SK-N-SH (cell line): ENCODE data around the gene SOWAHA. TPM values are rescaled to one million over a fixed set of nuclear protein-coding genes. Genes with fewer than 3 reads are reported as not detected.
A peak's percentile ranks its signal among the peaks of the same experiment; 100 is the strongest.

Experiments
- CTCF ChIA-PET: fragments of 300-600, 350-600 bp; formaldehyde crosslinking; extraction: SDS; loops from one replicate; lab custom pipeline; 2021; lab: Yijun Ruan, JAX
- POLR2A ChIA-PET: fragments of 350-600 bp; sonication (Branson Sonifier 250); formaldehyde crosslinking; extraction: SDS; loops from one replicate; lab custom pipeline; 2020; ENCODE audit warnings: antibody characterized with exemption, inconsistent platforms; lab: Yijun Ruan, JAX
- DNase-seq: peaks from one replicate; pipeline ENCODE4 v3.0.0; 2012
- H2AFZ ChIP-seq: fragments of 200-600 bp; sonication (generic); 2 replicates; pipeline ENCODE4 v1.8.1; 2016; ENCODE audit warnings: antibody characterized with exemption, mild to moderate bottlenecking, low read depth
- H3F3A ChIP-seq: fragments of 200-600 bp; sonication (generic); replicated peaks from 2 replicates; pipeline ENCODE3; 2016; ENCODE audit warnings: antibody characterized with exemption, mild to moderate bottlenecking; ENCODE audit not compliant: insufficient read depth
- H3K27ac ChIP-seq, 2 experiments: fragments of 200-500 bp in 1 of 2; fragments of 200-600 bp in 1 of 2; sonication (Bioruptor generic) in 1 of 2; sonication (generic), shearing (Covaris generic) in 1 of 2; 2 replicates each; pipeline versions ENCODE4 v1.5.1 to v1.6.1; 2014 to 2016; ENCODE audit warnings: low read depth in 2 of 2, inconsistent platforms in 1 of 2, low read length in 1 of 2, mild to moderate bottlenecking in 1 of 2, mixed read lengths in 1 of 2
- H3K27me3 ChIP-seq: fragments of 200-600 bp; sonication (generic), shearing (Covaris generic); 2 replicates; pipeline ENCODE4 v1.6.1; 2016; ENCODE audit warnings: mixed run types; ENCODE audit not compliant: insufficient read depth
- H3K36me3 ChIP-seq, 2 experiments: fragments of 200-500 bp in 1 of 2; fragments of 200-600 bp in 1 of 2; sonication (Bioruptor generic) in 1 of 2; sonication (generic) in 1 of 2; replicated peaks in 1 of 2; 2 replicates each; pipeline versions ENCODE3 to v1.5.1; 2014 to 2016; ENCODE audit warnings: low read length in 1 of 2, mild to moderate bottlenecking in 1 of 2; ENCODE audit not compliant: insufficient read depth in 2 of 2, control insufficient read depth in 1 of 2
- H3K4me1 ChIP-seq, 2 experiments: fragments of 200-500 bp in 1 of 2; fragments of 200-600 bp in 1 of 2; sonication (Bioruptor generic) in 1 of 2; sonication (generic), shearing (Covaris generic) in 1 of 2; 2 replicates each; pipeline versions ENCODE4 v1.5.1 to v1.6.1; 2014 to 2016; ENCODE audit warnings: low read depth in 1 of 2, low read length in 1 of 2, mixed run types in 1 of 2; ENCODE audit not compliant: insufficient read depth in 2 of 2, control insufficient read depth in 1 of 2
- H3K4me2 ChIP-seq: fragments of 200-600 bp; sonication (generic), shearing (Covaris generic); 2 replicates; pipeline ENCODE4 v1.6.1; 2017; ENCODE audit warnings: mixed run types
- H3K4me3 ChIP-seq, 2 experiments: fragments of 200-500 bp in 1 of 2; fragments of 200-600 bp in 1 of 2; sonication (Bioruptor generic) in 1 of 2; sonication (generic), shearing (Covaris generic) in 1 of 2; 2 replicates each; pipeline versions ENCODE4 v1.5.1 to v1.8.1; 2014 to 2016; ENCODE audit warnings: low read depth in 2 of 2, inconsistent platforms in 1 of 2, low read length in 1 of 2, mild to moderate bottlenecking in 1 of 2, mixed read lengths in 1 of 2, moderate library complexity in 1 of 2
- H3K79me2 ChIP-seq: fragments of 200-600 bp; sonication (generic); 2 replicates; pipeline ENCODE4 v1.8.1; 2017; ENCODE audit warnings: mild to moderate bottlenecking; ENCODE audit not compliant: insufficient read depth
- H3K9ac ChIP-seq: fragments of 200-600 bp; sonication (generic); 2 replicates; pipeline ENCODE4 v1.6.1; 2017; ENCODE audit warnings: mixed run types
- H3K9me2 ChIP-seq: fragments of 200-600 bp; sonication (generic); 2 replicates; pipeline ENCODE4 v1.6.1; 2017; ENCODE audit warnings: mixed run types
- H3K9me3 ChIP-seq: fragments of 200-600 bp; sonication (generic); 2 replicates; pipeline ENCODE4 v1.6.1; 2017; ENCODE audit warnings: mixed run types, mild to moderate bottlenecking, moderate library complexity
- H4K20me1 ChIP-seq: fragments of 200-600 bp; sonication (generic); 2 replicates; pipeline ENCODE4 v1.6.1; 2017; ENCODE audit warnings: mild to moderate bottlenecking, mixed run types; ENCODE audit not compliant: insufficient read depth
- CHD2 ChIP-seq: fragments of 150-350 bp; IDR thresholded peaks from 2 replicates; pipeline ENCODE4 v1.6.1; 2018; ENCODE audit warnings: low read length; ENCODE audit not compliant: partially characterized antibody
- EP300 ChIP-seq, 2 experiments: IDR thresholded peaks; 2 replicates each; pipeline versions ENCODE4 v1.4.0 to v1.6.1; 2012; ENCODE audit warnings: borderline replicate concordance in 1 of 2, low read depth in 1 of 2, low read length in 1 of 2
- EZH2phosphoT487 ChIP-seq: fragments of 200-600 bp; sonication (generic); IDR thresholded peaks from 2 replicates; pipeline ENCODE4 v1.6.1; 2017; ENCODE audit warnings: low read depth, mixed run types, mild to moderate bottlenecking, antibody characterized with exemption, moderate library complexity, borderline replicate concordance
- MXI1 ChIP-seq: IDR thresholded peaks from 2 replicates; pipeline ENCODE4 v1.6.1; 2012; ENCODE audit warnings: mild to moderate bottlenecking, low read depth, low read length, improper control_type of control experiment
- PBX3 ChIP-seq: IDR thresholded peaks from 2 replicates; pipeline ENCODE4; 2012
- POLR2AphosphoS5 ChIP-seq: IDR thresholded peaks from 2 replicates; pipeline ENCODE4 v1.6.1; 2012; ENCODE audit warnings: low read depth, low read length
- RAD21 ChIP-seq: IDR thresholded peaks from 2 replicates; pipeline ENCODE4 v1.6.1; 2012; ENCODE audit warnings: mild to moderate bottlenecking, low read length
- REST ChIP-seq: IDR thresholded peaks from 2 replicates; pipeline ENCODE4 v1.6.1; 2012; ENCODE audit warnings: mild to moderate bottlenecking, low read depth, low read length, moderate library complexity
- RFX5 ChIP-seq: IDR thresholded peaks from 2 replicates; pipeline ENCODE4 v1.6.1; 2012; ENCODE audit warnings: mild to moderate bottlenecking, improper control_type of control experiment, low read length
- YY1 ChIP-seq: IDR thresholded peaks from 2 replicates; pipeline ENCODE4 v1.4.0; 2012; ENCODE audit warnings: low read depth, mild to moderate bottlenecking
- ZBTB33 ChIP-seq: IDR thresholded peaks from 2 replicates; pipeline ENCODE4 v1.4.0; 2012; ENCODE audit warnings: low read depth, borderline replicate concordance
- WGBS: methylation state at CpG from one replicate; pipeline ENCODE4 v1.1.6; 2017; ENCODE audit warnings: low lambda C conversion rate; 5-methylcytosine and 5-hydroxymethylcytosine counted together
- polyA plus RNA-seq, 3 experiments: library from polyadenylated mRNA; depleted of rRNA; stranded (reverse); fragments of >200 nt; gene quantifications; 2 replicates each; pipeline ENCODE4 v1.2.3, GENCODE V29; 2012
- TF ChIP-seq, protein P1 (sequence below): IDR thresholded peaks from 2 replicates; pipeline ENCODE4 v1.4.0; 2012; ENCODE audit warnings: low read depth

SOWAHA gene
- polyA plus RNA-seq, 1 of the 3 experiments (the other 2 are of a cell fraction), result 0.30 TPM

DNA sequence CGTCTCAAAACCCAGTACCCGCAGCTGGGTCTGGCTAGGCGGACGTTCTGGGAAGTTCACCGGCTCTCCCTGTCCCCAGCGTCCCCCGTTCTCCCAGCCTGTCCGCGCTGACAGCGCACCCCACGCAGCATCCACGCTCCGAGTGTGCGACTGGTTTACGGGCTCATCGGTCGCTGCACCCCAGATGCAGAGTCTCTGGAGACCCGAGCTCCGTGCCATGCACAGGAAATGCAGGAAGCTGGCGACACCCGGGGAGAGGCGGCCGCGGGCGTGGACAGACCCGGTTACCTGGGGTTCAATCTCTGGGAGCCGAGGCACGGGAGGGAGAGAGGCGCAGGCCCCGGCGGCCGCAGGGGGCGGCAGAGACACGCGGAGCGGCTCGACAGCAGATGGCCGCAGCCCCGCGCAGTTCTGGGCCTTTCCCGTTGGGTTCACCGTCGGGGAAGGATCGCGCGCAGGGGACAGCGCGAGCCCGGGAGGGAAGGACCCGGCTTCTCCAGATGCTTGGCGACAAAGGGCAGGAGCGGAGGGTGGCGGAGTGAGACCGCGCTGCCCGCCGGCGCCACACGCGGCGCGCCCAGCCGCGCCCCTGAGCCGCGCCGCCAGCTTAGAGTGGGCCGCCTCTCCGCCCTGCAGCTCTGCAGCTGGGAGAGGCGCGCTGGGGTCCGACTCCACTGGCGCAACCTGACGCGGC is 16.8 kb downstream of the SOWAHA start (continued):
- no peak for TF ChIP-seq REST
- TF ChIP-seq MXI1, result peak; percentile 44
- no peak for TF ChIP-seq RFX5
- TF ChIP-seq ZBTB33, result no peak

- Histone ChIP-seq H4K20me1 (no peaks in the 10 kb centered on the region), H3K4me1 (peaks cover 0 to 5% of the 10 kb centered on the region in 2 experiments; a peak in 1 of 4 replicates), H2AFZ (peak within 1 kb of the TSS; percentile 86), H3F3A (no peaks in the 10 kb centered on the region), H3K36me3 (no peaks in the 10 kb centered on the region), H3K27ac (no peak within 1 kb of the TSS), H3K27me3 (no peaks in the 10 kb centered on the region), H3K9me2 (no peaks in the 10 kb centered on the region), H3K4me2 (peak within 1 kb of the TSS; percentile 78), H3K9ac (peak within 1 kb of the TSS; percentile 74), H3K9me3 (no peaks in the 10 kb centered on the region), H3K79me2 (no peaks in the 10 kb centered on the region), H3K4me3 (peak within 1 kb of the TSS; percentile 65 to 71)
- 15% methylated on average over 21 of the region's 78 CpGs for WGBS
- TF ChIP-seq RAD21 (no peak), RFX5 (no peak), REST (no peak), CHD2 (no peak), YY1 (no peak), POLR2AphosphoS5 (no peak), PBX3 (no peak), MXI1 (no peak), EP300 (IDR thresholded peaks at IDR 0.05; ENCODE audit: borderline replicate concordance in 1 of 2, low read depth in 1 of 2, low read length in 1 of 2) (no peak), EZH2phosphoT487 (no peak)
- TF ChIP-seq, protein P1, sequence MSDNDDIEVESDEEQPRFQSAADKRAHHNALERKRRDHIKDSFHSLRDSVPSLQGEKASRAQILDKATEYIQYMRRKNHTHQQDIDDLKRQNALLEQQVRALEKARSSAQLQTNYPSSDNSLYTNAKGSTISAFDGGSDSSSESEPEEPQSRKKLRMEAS, result no peak
- peak; percentile 83 for DNase-seq
- ChIA-PET CTCF (interaction anchor here (0.6 to 8.7 kb wide), 25 partner anchors 8 to 456 kb away, joined by 3 to 105 read pairs (median 6); partner anchors contain the start of genes CCNI2, GDF9, SOWAHA and UQCRQ), POLR2A (interaction anchor here (2.3 kb wide), 1 partner anchor 36 kb away, joined by 9 read pairs; the partner anchor contains the start of genes GDF9 and UQCRQ)
These were observed 17.5 kb downstream of the SOWAHA start, which contains the start of gene SHROOM1 for GRCh38 chr5:132830436-132831094. SHROOM1 (minus strand) TSS chr5:132830647; CDS start chr5:132826140, 4,507 bp downstream.
